AG20443 (cell line): ENCODE results near the gene CDC23.
"Not testable (repeated sequence)": the region's sequence is repeated elsewhere in the genome, so short reads cannot be mapped to it uniquely, and the experiment has no call there.

Experiments used
- DNase-seq: peaks from one replicate; pipeline ENCODE4 v3.0.0; 2012; ENCODE audit warnings: low spot score, mixed read lengths

Gene CDC23

GRCh38 chr5:138210985-138211384, 2.1 kb downstream of the CDC23 start:
- no peak for DNase-seq

DNA sequence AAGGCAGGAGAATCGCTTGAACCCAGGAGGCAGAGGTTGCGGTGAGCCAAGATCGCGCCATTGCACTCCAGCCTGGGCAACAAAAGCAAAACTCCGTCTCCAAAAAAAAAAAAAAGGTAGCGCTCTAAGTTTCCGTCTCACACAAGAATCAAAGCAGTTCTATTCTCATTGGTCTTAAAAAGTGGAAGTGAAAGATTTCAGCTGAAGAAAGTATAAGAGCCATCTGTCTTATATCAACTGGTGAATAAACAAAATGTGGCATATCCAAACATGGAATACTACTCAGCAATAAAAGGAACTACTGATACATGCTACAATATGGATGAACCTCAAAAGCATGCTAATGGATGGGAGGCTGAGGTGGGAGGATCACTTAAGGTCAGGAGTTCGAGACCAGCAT, 19.3 kb downstream of the CDC23 start:
- DNase-seq, result not testable (repeated sequence)

DNA sequence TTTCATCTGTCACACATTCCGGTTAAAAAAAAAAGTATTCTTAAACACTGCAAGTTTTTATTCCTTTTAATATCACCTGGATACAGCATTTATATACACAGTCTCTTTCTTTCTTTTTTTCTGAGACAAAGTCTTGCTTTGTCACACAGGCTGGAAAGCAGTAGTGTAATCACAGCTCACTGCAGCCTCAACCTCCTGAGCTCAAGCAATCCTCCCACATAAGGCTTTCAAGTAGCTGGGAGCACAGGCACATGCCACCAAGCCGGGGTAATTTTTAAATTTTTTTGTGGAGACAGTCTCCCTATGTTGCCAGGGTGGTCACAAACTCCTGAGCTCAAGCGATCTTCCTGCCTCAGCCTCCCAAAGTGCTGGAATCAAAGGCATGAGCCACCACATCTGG, 20.3 kb downstream of the CDC23 start:
- DNase-seq, result no peak

DNA sequence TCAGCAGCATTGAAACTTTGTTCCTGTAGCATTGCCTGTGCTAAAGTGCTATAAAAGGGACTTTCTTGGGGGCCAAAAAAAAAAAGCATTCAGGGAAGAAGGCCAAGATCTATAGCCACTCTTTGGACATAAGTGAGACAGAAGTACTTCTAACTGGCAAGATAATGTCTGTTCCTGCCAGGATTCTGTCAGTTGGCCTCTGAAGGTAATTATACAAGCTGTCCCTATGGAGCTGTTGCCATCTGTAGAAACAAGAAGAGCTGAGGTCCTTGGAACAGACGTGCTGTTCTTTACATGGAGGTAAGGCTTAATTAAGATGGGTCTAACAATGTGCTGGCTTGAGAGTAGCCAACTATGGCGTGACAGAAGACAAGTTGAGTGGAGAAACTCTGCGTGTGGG, 24.5 kb downstream of the CDC23 start:
- DNase-seq, result no peak

DNA sequence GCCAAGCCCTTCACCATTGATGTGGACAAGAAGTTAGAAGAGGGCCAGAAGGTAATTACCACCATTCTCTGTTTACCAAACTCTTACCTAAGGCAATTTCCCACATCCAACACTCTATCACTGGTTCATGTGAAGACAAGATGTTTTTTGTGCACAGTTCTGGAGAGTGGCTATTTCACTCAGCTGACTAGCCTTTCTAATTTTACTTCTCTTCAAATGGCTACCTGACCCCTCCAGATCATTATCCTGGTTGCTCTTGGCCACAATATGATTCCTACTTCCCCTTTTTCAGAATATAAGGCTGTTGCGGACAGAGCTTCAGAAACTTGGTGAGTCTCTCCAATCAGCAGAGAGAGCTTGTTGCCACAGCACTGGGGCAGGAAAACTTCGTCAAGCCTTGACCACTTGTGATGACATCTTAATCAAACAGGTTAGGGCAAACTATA, 27.1 kb downstream of the CDC23 start:
- no peak for DNase-seq

GRCh38 chr5:138182808-138183207, 30.3 kb downstream of the CDC23 start:
- DNase-seq, result no peak

GRCh38 chr5:138180841-138181240, 32.3 kb downstream of the CDC23 start:
- no peak for DNase-seq

DNA sequence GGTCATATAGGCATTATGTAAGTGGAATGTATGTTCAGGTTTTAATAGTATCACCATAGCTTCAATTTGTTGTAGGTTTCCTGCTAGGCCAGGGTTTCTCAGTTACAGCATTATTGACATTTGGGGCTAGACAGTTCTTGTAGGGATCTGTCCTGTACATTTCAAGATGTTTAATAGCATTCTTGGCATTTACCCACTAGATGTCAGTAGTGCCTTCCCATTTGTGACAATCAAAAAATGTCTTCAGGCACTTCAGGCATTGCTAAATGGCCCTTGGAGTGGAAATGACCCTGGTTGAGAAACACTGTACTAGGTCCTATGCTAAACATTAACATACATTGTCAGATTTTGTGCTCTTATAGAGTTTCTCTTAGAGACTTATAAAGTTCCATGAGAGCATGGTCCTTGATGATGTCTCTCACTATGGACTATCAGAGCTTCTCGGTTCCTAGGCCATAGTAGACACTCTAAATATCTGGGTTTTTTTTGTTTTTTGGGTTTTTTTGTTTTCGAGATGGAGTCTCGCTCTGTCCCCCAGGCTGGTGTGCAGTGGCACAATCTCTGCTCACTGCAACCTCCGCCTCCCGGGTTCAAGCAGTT, 32.8 kb downstream of the CDC23 start:
- peak; percentile 37 for DNase-seq

DNA sequence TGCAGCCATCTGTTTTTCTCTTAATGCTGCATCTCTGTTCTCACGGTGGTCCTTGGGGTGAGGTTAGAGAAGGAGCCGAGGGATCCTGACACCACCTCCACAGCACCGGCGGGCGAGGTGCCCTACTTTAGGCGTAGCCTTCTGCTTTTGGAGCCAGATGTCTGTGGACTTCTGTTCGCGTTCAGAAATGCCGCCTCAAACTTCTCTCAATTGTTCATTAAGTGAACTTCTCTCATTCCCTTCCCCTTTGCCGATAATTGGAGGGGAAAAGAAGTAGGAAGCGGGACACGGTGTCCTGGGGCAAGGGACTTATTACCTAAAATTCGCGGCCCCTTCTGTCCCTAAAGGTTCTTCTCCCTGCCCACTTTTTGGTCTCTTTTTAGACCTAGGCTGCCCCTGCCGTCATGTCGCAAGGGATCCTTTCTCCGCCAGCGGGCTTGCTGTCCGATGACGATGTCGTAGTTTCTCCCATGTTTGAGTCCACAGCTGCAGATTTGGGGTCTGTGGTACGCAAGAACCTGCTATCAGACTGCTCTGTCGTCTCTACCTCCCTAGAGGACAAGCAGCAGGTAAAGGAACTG, 33.8 kb downstream of the CDC23 start:
- no peak for DNase-seq

- DNase-seq, result peak; percentile 97
Observed at GRCh38 chr5:138178516-138179276, 34.4 kb downstream of the CDC23 start, which contains the start of the genes BRD8 and KIF20A. Gene BRD8 (minus strand): TSS chr5:138178630. CDS start chr5:138178614, 16 bp downstream. Gene KIF20A (plus strand): TSS chr5:138179112. CDS start chr5:138179681, 569 bp downstream.

DNA sequence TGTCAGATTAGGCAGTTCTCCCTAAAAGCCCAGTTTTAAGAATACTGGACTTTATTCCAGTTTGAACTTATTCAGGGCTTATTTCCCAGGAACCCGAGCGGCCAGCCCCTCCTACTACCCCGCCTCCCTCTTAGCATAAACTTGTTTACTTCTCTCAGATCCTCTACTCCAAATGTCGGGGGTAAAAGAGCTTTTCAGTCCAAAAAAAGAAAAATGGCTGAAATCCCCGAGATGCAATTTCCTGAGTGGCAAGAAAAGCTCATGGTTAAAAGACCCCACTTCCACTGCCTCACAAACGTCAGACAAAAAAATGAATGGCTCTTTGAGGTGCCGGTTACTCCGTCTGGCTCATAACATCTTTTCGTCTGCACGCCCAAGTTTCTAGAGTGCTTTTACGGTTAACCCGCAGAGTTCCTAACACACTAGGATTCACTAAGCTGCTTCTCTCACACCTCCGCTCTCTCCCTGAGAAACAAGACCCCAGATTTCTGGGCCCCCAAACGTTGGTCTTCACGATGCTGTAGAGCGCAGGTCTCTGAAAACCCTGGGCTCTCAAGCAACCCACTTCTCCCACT, 35.1 kb downstream of the CDC23 start:
- peak; percentile 67 for DNase-seq

DNA sequence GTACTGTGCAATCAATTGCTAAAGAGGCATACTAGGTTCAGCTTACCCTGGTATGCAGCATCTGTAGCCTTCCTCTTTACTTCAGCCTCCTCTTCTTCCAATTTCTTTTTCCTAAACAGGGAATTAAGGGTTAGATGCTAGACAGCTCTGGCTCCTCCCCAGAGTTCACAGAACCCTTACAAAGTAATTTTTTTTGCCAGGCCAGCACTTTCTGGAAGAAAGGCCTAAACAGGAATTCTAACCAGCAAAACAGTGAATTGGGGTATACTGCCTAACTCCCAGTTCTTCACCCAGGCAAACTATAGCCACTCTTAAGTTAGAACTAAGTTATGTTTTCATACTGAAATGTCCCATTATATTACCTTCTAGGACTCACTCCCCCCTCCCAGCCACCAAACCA, 42.8 kb downstream of the CDC23 start:
- DNase-seq, result no peak

DNA sequence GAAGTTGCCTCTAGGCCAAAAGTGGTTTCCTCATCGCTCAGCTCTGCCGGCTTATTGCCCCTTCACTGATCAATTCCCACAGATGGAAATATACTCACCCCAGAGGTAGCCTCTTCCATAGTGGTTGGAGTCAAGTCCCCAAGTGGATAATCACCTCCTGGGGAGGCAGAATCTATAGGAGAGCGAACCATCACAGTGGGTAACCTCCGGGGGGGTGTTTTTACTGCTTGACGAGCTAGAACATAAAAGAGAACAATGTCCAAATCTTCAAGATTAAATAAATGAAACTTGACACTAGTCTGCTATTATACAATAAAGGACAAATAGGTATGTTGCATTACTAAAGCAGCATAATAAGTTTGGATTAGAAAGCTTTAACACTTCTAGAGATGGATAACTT, 44.0 kb downstream of the CDC23 start:
- no peak for DNase-seq

DNA sequence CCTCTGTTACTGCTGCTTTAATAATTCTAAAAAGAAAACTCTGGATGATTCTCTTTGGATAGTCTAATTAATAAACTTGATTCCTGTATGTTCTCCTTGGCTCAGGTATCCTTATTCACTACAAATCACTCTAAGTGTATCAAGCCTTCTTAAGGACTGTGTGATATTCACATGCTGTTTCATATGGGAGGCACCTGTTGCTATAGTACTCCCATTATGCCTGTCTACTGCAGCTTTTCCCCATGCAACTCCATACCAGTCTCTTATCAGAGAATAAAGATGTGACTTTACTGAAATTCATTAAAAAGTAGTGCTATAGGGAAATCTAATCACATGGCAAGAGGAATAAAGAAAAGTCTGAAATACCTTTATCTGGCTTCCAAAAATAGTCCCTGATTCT, 49.4 kb downstream of the CDC23 start:
- DNase-seq, result no peak

DNA sequence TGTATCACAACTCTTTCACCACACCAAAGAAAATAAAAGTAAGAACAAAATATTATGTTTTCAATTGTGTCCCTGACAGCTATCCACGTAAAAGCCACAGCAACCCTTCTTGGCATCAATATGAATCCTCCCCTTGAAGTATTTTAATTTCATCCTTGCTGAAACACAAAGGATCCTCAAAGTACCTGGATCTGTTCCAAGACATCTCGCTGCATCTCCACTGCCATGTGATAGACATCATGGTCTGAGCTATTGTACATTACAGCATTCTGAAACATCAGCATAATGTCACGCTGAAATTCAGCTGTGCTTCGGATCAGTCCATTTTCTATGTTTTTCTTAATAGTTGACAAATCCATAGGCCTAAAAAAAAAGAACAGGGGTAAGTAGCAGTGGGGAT, 52.4 kb downstream of the CDC23 start:
- DNase-seq, result no peak

GRCh38 chr5:138159666-138160065, 53.5 kb downstream of the CDC23 start:
- no peak for DNase-seq

- DNase-seq, result no peak
Observed at GRCh38 chr5:138157626-138158025, 55.5 kb downstream of the CDC23 start.

- DNase-seq, result not testable (repeated sequence)
Observed at GRCh38 chr5:138155977-138156376, 57.1 kb downstream of the CDC23 start.

- no peak for DNase-seq
Observed at GRCh38 chr5:138149530-138149929, 63.6 kb downstream of the CDC23 start.

- DNase-seq, result peak; percentile 44
Observed at GRCh38 chr5:138148811-138149210, 64.3 kb downstream of the CDC23 start.

- DNase-seq, result not testable (repeated sequence)
Observed at GRCh38 chr5:138143578-138143977, 69.5 kb downstream of the CDC23 start.

DNA sequence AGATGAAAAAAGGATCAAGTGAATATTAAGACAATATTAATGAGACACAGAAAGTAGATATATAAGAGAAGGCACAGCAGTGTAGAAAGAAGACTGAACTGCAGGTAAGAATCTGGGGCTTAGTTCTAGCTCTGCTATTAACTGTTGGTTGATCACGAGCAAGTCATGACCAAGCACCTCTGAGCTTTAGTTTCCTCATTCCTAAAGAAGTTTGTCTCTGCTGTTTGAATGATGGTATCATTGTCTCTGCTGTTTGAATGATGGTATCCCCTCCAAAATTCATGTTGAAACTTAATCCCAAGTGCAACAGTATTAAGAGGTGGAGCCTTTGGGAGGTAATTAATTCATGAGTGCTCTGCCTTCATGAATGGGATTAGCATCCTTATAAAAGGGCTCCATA, 71.4 kb downstream of the CDC23 start:
- DNase-seq, result no peak

- DNase-seq, result no peak
Observed at GRCh38 chr5:138140268-138140667, 72.9 kb downstream of the CDC23 start.
